SU-DHL-6 (cell line): ENCODE results near the gene ITGA1.

Experiments used
- CTCF ChIP-seq: fragments of 200-600 bp; sonication (generic); IDR thresholded peaks from one replicate; pipeline ENCODE4 v1.5.1; 2017; ENCODE audit warnings: antibody characterized with exemption, mild to moderate bottlenecking, low read length, moderate library complexity; ENCODE audit not compliant: insufficient read depth, poor library complexity, severe bottlenecking
- EZH2phosphoT487 ChIP-seq: fragments of 200-600 bp; sonication (generic), shearing (Covaris generic); conservative IDR thresholded peaks from 2 replicates; pipeline ENCODE4 v1.6.1; 2018; ENCODE audit warnings: mild to moderate bottlenecking, antibody characterized with exemption, low read length, moderate library complexity, mixed read lengths

- TF ChIP-seq CTCF (no peak), EZH2phosphoT487 (no peak)
Measured at GRCh38 chr5:52743012-52743411, 44.7 kb upstream of the ITGA1 start.
